GM19467 (cell line): ENCODE measurements around the gene KLRC1.
"Not testable (repeated sequence)": the region's sequence is repeated elsewhere in the genome, so short reads cannot be mapped to it uniquely, and the experiment has no call there.

Experiments used
- ATAC-seq: cut with Tn5 transposase; IDR thresholded peaks from one replicate; pipeline ENCODE4 v1.9.1; 2021; ENCODE audit warnings: mild to moderate bottlenecking, moderate library complexity; ENCODE audit not compliant: unreplicated experiment

Gene KLRC1

DNA sequence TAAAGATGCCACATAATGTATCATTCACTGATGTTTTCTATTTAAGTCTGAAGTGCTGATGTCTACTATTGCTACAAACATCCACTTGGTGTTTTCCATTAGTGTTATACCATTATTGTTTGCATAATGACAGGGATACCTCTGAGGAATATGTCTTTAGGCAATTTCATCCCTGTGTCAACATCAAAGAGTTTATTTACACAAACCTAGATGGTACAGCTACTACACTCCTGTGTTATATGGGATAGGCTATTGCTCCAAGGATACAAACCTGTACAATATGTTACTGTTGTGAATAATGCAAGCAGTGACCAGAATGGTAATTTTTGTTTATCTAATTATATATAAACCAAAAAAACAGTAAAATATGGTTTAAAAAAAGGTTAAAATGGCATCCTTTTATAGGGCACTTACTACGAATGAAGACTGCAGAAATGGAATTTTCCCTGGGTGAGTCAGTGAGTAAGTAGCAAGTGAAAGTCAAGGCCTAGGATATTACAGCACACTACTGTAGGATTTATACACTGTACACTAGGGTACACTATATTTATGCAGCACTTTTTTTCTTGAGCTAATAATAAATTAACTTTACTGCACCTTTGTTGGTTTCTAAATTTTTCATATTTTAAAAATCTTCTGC, 28.8 kb downstream of the KLRC1 start:
- ATAC-seq: not testable (repeated sequence)

- ATAC-seq: not testable (repeated sequence)
Measured at GRCh38 chr12:10422159-10422558, 31.0 kb downstream of the KLRC1 start.

DNA sequence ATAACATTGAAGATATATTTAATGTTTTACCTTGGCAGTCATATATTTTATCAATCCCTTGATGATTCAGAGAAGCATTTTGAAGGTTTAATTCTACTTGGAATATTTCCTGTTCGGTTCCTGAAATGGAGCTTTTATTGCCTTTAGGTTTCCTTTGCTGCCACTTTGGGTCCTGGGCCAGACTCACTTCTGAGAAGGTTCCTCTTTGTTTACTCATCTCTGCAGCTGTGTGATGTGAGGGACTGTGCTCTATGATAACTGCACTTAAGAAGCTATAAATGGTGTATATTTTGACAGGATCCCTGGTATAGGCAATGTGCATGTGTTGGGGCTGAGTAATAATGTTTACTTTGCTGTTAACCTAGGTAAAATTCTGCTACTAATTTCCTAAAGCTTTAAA, 32.8 kb downstream of the KLRC1 start, which contains the start of gene KLRC3:
KLRC3 (minus strand) TSS at position 262 of the 400 bp plus-strand sequence; CDS start at position 217, 45 bp downstream.
- ATAC-seq: not testable (repeated sequence)

GRCh38 chr12:10409392-10409791, 43.8 kb downstream of the KLRC1 start, which contains the start of gene KLRC4:
TSS of gene KLRC4 (minus strand) at chr12:10409757. CDS start at chr12:10409575, 182 bp downstream.
- no peak for ATAC-seq

GRCh38 chr12:10408842-10409241, 44.3 kb downstream of the KLRC1 start:
- no peak for ATAC-seq

DNA sequence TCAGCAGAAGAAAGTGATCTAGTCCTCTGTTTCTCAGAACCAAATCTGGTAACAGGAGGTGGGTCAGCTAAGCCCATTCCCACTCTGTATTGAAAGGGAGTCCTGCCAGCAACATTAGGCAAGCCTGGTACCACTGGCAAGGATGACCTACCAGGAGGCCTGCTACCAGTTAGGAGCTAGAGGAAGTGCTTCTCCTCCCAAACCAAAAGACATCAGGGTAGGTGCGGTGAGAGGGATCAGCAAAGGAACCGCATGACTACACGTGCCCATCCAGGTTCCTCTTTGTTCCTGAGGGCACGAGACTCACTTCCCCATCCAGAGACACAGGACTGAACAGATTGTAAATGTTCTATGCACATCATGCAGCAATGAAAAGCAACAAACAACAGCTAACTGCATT, 46.5 kb downstream of the KLRC1 start:
- ATAC-seq: no peak

- ATAC-seq: no peak
Measured at GRCh38 chr12:10405294-10405693, 47.9 kb downstream of the KLRC1 start.

DNA sequence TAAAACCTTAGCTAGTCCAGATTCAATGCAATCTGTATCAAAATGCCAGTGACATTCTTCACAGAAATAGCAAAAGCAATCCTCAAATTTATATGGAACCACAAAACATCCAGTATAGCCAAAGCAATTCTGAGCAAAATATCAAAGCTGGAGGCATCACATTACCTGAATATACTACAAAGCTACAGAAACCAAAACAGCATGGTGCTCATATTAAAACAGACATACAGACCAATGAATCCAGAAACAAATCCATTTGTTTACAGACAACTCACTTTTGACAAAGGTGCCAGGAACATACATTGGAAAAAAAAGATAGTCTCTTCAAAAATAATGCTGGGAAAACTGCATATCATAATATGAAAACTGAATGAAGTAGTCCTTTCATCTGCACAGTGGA, 48.4 kb downstream of the KLRC1 start:
- no peak for ATAC-seq

GRCh38 chr12:10400829-10401228, 52.3 kb downstream of the KLRC1 start:
- no peak for ATAC-seq

DNA sequence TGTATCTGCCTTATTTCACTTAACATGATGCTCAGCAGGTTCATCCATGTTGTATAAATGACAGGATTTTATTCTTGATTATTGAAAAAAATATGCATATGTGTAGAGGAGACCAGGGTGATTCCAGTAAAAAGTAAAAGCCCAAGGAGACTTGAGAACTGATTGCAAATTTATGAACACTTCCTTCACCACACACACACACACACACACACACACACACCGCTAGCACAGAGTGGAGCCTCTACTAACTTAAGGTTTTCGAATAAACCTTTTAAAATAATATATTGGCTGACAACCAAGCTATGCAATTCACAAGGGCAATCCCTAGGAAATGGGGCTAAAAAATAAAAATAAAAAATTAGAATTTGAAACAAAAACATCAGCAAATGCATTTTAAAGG, 55.0 kb downstream of the KLRC1 start:
- no peak for ATAC-seq

- ATAC-seq: no peak
Measured at GRCh38 chr12:10397296-10397695, 55.9 kb downstream of the KLRC1 start.

DNA sequence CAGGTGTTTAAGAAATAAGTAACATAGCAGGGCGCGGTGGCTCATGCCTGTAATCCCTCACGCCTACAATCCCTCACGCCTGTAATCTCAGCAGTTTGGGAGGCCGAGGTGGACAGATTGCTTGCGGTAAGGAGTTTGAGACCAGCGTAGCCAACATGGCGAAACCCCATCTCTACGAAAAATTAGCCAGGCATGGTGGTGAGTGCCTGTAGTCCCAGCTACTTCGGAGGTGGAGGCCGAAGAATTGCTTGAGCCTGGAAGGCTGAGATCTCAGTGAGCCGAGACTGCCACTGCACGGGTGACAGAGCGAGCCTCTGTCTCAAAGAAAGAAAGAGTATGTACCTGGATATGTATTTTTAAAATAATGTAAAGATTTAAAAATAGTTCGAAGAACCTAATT, 57.0 kb downstream of the KLRC1 start:
- ATAC-seq: not testable (repeated sequence)
